Activated CD4-positive, alpha-beta T cell treated with anti-CD3 and anti-CD28 coated beads, Interleukin-2, amount 10 ng/mL, durations not matched to agents 24 days and 14 days (primary cell): ENCODE data around the gene MAP3K19. TPM values are rescaled to one million over a fixed set of nuclear protein-coding genes. Genes with fewer than 3 reads are reported as not detected.
"Not testable (repeated sequence)": the region's sequence is repeated elsewhere in the genome, so short reads cannot be mapped to it uniquely, and the experiment has no call there.

Experiments used
- DNase-seq: peaks from one replicate; pipeline ENCODE4 v3.0.0; 2022
- H3K27ac Mint-ChIP-seq: one replicate; pipeline ENCODE4 v1.8.0; 2022; ENCODE audit warnings: mild to moderate bottlenecking, mixed read lengths
- H3K27me3 Mint-ChIP-seq: one replicate; pipeline ENCODE4 v1.8.0; 2022; ENCODE audit warnings: mixed read lengths
- H3K36me3 Mint-ChIP-seq: one replicate; pipeline ENCODE4 v1.8.0; 2022; ENCODE audit warnings: low read depth, mild to moderate bottlenecking, mixed read lengths
- H3K4me1 Mint-ChIP-seq: one replicate; pipeline ENCODE4 v1.8.0; 2021; ENCODE audit warnings: mixed read lengths
- H3K4me3 Mint-ChIP-seq: one replicate; pipeline ENCODE4 v1.8.0; 2022; ENCODE audit warnings: mild to moderate bottlenecking, moderate library complexity, mixed read lengths
- H3K9me3 Mint-ChIP-seq: one replicate; pipeline ENCODE4 v1.8.0; 2021; ENCODE audit warnings: mixed read lengths
- intact Hi-C: fragments of 100-400 bp; cut with micrococcal nuclease; formaldehyde crosslinking; loops from one replicate; pipeline ENCODE4 v1.15.1; 2023
- total RNA-seq: library from RNA; stranded (reverse); gene quantifications from 2 replicates; pipeline ENCODE4 v1.2.3, GENCODE V29; 2022

Gene MAP3K19
- total RNA-seq, 1 donor from 2014 or later: not detected

- no peak for DNase-seq
- intact Hi-C loops: no loop called here
- no peaks in the 10 kb centered on the region for H3K9me3 Mint-ChIP-seq
- no peak overlapping the region for H3K27ac Mint-ChIP-seq
- no peak overlapping the region for H3K4me3 Mint-ChIP-seq
- no peaks in the 10 kb centered on the region for H3K36me3 Mint-ChIP-seq
- H3K27me3 Mint-ChIP-seq: peaks cover 9% of the 10 kb centered on the region
- peaks cover 4% of the 10 kb centered on the region for H3K4me1 Mint-ChIP-seq
These were observed 47.7 kb downstream of the MAP3K19 start for GRCh38 chr2:134999521-134999920.

DNA sequence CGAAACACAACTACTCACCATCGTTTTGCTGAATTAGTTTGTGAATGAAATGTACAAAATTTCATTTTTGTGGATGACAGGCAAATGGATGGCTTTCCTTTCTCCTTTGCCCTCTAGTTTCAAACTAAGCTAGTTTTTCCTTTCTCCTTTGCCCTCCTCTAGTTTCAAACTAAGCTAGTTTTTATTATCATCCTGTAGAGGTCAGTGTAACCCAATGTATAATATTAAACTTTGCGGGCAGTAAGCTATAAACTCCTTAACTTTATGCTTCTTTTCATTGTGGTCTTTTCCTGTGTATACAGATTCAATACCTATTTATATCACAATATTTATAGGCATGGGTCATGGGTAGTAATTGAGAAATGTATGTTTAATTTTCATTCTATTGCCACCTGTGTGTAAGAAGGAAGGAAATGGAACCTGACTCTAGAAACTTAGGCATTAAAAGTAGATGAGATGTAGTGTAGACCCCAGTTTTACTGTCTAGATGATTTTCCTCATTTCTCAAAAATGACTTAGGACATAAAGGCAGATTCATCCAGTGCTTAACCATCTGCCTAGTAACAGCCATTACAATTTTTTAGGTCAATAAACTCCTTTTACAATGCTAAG, 58.1 kb downstream of the MAP3K19 start:
- Mint-ChIP-seq H3K36me3 (peaks cover under 1% of the 10 kb centered on the region), H3K27me3 (peaks cover 23% of the 10 kb centered on the region), H3K4me1 (no peaks in the 10 kb centered on the region), H3K27ac (no peak overlapping the region), H3K4me3 (no peak overlapping the region), H3K9me3 (peaks cover 20% of the 10 kb centered on the region)
- intact Hi-C loops: no loop called here
- no peak for DNase-seq

DNA sequence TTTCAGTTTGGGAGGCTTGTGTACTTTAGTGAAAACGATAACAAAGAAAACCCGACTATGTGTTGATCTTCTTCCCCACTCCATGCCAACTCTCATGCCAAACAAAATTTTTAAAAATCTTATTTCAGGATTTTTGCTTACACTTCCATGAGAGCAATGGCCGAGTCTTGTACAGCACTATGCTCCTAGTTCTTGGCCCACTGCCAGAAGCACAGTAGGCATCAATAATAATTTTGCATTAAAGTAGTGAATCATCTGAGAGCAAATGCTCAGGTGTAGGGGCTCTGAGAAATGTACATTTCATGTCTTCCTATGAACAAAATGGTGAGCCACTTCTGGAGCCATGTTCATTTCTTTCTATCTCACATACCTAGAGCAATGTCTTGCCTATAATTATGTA, 62.2 kb downstream of the MAP3K19 start:
- Mint-ChIP-seq H3K4me1 (no peaks in the 10 kb centered on the region), H3K27ac (no peak overlapping the region), H3K27me3 (peaks cover 21% of the 10 kb centered on the region), H3K36me3 (peaks cover 1% of the 10 kb centered on the region), H3K4me3 (no peak overlapping the region), H3K9me3 (peaks cover 27% of the 10 kb centered on the region)
- no peak for DNase-seq
- intact Hi-C loops: no loop called here

DNA sequence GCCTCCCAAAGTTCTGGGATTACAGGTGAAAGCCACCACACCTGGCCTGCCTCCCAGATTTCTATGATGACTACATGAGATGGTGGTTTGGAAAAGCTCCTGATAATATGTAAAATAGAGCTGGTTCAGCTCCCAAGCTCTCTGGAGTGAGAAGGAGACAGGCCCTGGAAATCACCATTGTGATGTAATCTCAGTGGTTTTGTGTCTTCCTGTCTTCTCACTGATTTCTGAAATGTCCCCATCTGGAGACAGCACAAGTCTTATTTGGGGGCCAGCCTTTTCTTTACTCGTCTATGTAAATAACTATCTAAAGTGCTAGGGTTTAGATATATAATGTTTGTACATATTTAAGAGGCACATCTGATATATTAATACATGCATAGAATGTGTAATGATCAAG, 64.6 kb downstream of the MAP3K19 start:
- DNase-seq: no peak
- Mint-ChIP-seq H3K9me3 (peaks cover 27% of the 10 kb centered on the region), H3K4me1 (no peaks in the 10 kb centered on the region), H3K27ac (no peak overlapping the region), H3K36me3 (peaks cover 1% of the 10 kb centered on the region), H3K4me3 (no peak overlapping the region), H3K27me3 (peaks cover 21% of the 10 kb centered on the region)
- intact Hi-C loops: no loop called here

DNA sequence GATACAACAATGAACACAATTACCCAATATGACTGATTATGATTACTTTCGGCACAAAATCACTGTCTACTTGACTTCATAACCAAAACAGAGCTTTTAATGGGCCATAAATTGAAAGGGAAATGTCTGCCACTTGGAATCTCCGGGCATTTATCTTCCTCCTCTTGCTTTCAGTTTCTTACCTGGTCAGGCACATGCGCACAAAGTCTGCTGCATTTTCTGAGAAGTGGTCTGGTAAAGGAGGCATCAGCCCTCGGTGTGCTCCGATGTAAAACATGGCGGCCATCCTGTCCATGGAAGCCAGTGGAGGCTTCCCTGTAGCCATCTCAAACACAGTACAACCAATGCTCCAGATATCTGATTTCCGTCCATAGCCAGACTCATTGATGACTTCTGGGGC, 66.6 kb downstream of the MAP3K19 start:
- Mint-ChIP-seq H3K27me3 (peaks cover 6% of the 10 kb centered on the region), H3K27ac (no peak overlapping the region), H3K4me3 (no peak overlapping the region), H3K9me3 (peaks cover 18% of the 10 kb centered on the region), H3K36me3 (peaks cover 3% of the 10 kb centered on the region), H3K4me1 (peaks cover 2% of the 10 kb centered on the region)
- DNase-seq: no peak
- intact Hi-C loops: no loop called here

DNA sequence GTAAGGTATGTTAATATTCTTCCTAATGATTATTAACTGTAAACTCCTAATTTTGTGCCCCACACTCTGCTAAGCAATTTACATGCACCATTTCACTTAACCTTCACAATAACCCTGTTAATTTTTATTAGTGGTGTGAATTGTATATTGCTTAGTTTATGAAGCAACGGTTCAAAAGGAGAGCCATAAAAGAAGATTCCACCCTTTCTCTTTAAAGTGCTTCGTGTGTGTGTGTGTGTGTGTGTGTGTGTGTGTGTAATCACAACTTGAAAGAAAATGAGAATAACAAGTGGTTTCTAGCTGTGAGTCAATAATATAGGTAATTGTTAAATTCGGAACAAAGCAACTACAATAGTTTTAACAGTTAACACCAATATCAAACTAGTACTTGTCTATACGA, 68.0 kb downstream of the MAP3K19 start:
- Mint-ChIP-seq H3K4me3 (no peak overlapping the region), H3K4me1 (peaks cover 2% of the 10 kb centered on the region), H3K27me3 (peaks cover 5% of the 10 kb centered on the region), H3K9me3 (peaks cover 20% of the 10 kb centered on the region), H3K36me3 (peaks cover 8% of the 10 kb centered on the region), H3K27ac (no peak overlapping the region)
- intact Hi-C loops: no loop called here
- no peak for DNase-seq

GRCh38 chr2:134977104-134977503, 70.1 kb downstream of the MAP3K19 start:
- peaks cover 24% of the 10 kb centered on the region for H3K9me3 Mint-ChIP-seq
- H3K4me3 Mint-ChIP-seq: not testable (repeated sequence)

DNA sequence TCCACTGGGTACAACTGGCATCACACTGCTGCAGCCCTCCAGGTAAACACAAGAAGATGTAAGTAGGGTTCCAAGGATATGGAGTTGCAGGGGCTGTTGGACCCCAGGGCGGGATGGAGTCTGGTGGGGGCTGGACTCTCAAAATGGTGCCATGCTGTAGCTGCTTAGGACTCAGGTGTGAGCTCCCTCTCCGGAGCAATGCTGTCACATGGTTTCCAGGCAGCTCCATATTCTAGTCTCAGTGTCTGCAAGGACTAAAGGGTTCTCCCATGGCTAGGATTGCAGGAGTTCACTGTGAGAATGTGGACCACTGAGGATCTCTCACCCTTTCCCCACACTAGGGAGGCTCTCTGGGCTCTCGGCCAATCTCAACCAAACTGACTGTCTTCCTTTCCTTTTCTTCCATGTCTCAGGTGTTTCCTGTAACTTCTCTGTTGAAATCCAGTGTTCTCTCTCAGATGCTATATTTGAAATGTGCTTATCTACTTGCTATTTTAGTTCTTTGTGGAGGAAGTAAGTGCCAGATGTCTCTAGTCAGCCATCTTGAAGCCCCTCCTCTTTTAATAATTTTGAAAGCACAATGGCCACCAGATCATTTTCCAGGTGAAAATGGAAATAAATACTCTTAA, 71.1 kb downstream of the MAP3K19 start:
- Mint-ChIP-seq H3K27me3 (peaks cover 10% of the 10 kb centered on the region), H3K27ac (no peak overlapping the region), H3K9me3 (peaks cover 27% of the 10 kb centered on the region), H3K4me1 (peaks cover 10% of the 10 kb centered on the region), H3K4me3 (no peak overlapping the region), H3K36me3 (peaks cover 14% of the 10 kb centered on the region)
- DNase-seq: no peak
- intact Hi-C loops: no loop called here

More at GRCh38 chr2:134977104-134977503, 70.1 kb downstream of the MAP3K19 start:
- Mint-ChIP-seq H3K4me1 (peaks cover 10% of the 10 kb centered on the region), H3K36me3 (peaks cover 14% of the 10 kb centered on the region)
- intact Hi-C loops, DNase-seq, H3K27ac Mint-ChIP-seq, H3K27me3 Mint-ChIP-seq: not testable (repeated sequence)

- intact Hi-C loops: no loop called here
- peaks cover 10% of the 10 kb centered on the region for H3K4me1 Mint-ChIP-seq
- H3K36me3 Mint-ChIP-seq: peaks cover 14% of the 10 kb centered on the region
- H3K27ac Mint-ChIP-seq: no peak overlapping the region
- no peak for DNase-seq
- peaks cover 33% of the 10 kb centered on the region for H3K9me3 Mint-ChIP-seq
- no peak overlapping the region for H3K4me3 Mint-ChIP-seq
- peaks cover 15% of the 10 kb centered on the region for H3K27me3 Mint-ChIP-seq
These were observed 71.8 kb downstream of the MAP3K19 start for GRCh38 chr2:134975281-134976009.

GRCh38 chr2:134973241-134974138, 73.8 kb downstream of the MAP3K19 start:
- peaks cover 14% of the 10 kb centered on the region for H3K36me3 Mint-ChIP-seq
- H3K4me1 Mint-ChIP-seq: peaks cover 10% of the 10 kb centered on the region
- H3K27me3 Mint-ChIP-seq: peaks cover 12% of the 10 kb centered on the region
- peaks cover 34% of the 10 kb centered on the region for H3K9me3 Mint-ChIP-seq
- intact Hi-C loops: no loop called here
- no peak for DNase-seq
- peak overlapping the region; percentile 71 for H3K27ac Mint-ChIP-seq
- no peak overlapping the region for H3K4me3 Mint-ChIP-seq

DNA sequence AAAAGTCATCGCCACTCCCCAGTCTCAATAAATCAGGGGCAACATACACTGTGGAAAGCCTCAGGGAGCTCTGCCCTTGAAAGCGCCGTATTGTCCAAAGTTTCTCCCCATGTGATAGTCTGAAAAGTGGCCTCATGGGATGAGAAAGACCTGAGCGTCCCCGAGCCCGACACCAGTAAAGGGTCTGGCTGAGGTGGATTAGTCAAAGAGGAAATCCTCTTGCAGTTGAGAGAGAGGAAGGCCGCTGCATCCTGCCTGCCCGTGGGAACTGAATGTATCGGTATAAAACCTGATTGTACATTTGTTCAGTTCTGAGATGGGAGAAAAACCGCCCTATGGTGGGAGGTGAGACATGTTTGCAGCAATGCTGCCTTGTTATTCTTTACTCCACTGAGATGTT, 80.1 kb downstream of the MAP3K19 start:
- DNase-seq, H3K4me1 Mint-ChIP-seq, intact Hi-C loops, H3K4me3 Mint-ChIP-seq, H3K36me3 Mint-ChIP-seq, H3K27ac Mint-ChIP-seq: not testable (repeated sequence)
- H3K27me3 Mint-ChIP-seq: peaks cover 10% of the 10 kb centered on the region
- peaks cover 14% of the 10 kb centered on the region for H3K9me3 Mint-ChIP-seq

- no peak overlapping the region for H3K27ac Mint-ChIP-seq
- H3K36me3 Mint-ChIP-seq: peaks cover 45% of the 10 kb centered on the region
- no peaks in the 10 kb centered on the region for H3K27me3 Mint-ChIP-seq
- H3K9me3 Mint-ChIP-seq: no peaks in the 10 kb centered on the region
- DNase-seq: no peak
- H3K4me1 Mint-ChIP-seq: peaks cover 16% of the 10 kb centered on the region
- intact Hi-C loops: no loop called here
- H3K4me3 Mint-ChIP-seq: no peak overlapping the region
These were observed 89.8 kb downstream of the MAP3K19 start for GRCh38 chr2:134957477-134957876.

DNA sequence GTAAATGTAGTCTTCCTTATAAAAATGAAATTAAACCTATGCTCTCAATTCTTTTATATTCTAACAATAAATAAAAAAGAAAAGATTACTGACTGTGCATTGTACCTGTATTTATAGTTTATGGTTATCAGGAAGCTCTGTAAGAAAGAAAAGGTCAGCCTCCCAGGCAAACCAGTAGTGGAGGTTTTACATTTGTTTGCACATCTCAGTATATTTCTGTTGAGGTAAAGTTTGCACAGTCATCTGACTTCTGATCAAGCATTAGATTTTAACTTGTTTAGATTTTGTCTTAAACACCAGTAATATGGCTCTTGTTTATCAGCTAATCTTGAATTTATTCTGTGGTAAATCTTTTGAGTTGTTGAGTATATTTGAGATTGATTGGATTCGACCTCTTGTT, 91.5 kb downstream of the MAP3K19 start:
- Mint-ChIP-seq H3K9me3 (no peaks in the 10 kb centered on the region), H3K4me1 (peaks cover 11% of the 10 kb centered on the region)

More for the DNA sequence above, 91.5 kb downstream of the MAP3K19 start:
- no peak for DNase-seq
- H3K36me3 Mint-ChIP-seq: peaks cover 52% of the 10 kb centered on the region
- H3K4me3 Mint-ChIP-seq: no peak overlapping the region
- H3K27ac Mint-ChIP-seq: no peak overlapping the region
- intact Hi-C loops: no loop called here
- H3K27me3 Mint-ChIP-seq: no peaks in the 10 kb centered on the region
